T follicular helper cell (primary cell): ENCODE results near the gene LRRC4C.
"Not testable (repeated sequence)": the region's sequence is repeated elsewhere in the genome, so short reads cannot be mapped to it uniquely, and the experiment has no call there.

Experiments used
- DNase-seq: peaks from one replicate; pipeline ENCODE4 v3.0.0-alpha.2; 2020; ENCODE audit warnings: low read depth

The LRRC4C gene

DNA sequence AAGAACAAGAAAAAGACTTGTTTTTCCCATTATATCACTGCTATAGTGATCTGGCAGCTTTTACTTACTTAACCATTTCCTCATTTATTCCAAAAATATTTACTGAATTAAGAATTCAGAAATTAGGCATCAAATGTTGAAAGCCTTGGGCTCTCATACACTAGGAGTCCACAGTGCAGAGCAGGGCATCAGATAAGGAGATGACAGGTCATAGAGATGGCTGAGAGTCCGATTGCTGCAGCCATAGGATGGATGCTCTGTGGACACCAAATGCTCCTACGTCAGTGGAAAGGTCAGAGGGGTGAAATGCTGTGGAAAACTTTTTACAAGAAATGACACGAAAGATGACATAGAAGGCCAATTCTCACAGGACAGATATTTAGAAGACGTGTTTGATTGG lies 771.1 kb downstream of the LRRC4C start:
- DNase-seq = no peak

DNA sequence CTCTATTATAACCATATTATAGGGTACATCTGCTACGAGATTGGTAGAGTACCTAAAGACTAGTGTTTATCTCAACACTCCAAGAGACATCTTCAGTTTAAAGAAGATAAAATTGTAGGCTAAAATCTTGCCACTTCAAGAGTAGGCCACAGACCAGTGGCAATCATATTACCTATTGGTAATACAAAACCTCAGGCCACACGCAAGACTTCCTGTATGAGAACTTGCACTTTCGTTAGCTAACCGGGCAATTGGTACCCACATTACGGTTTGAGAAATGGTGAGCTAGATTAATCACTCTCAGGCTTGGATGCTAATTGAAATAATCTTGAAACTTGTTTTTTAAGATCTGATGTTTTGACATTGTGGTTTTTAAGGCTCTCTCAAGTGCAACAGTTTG lies 772.7 kb downstream of the LRRC4C start:
- no peak for DNase-seq

DNA sequence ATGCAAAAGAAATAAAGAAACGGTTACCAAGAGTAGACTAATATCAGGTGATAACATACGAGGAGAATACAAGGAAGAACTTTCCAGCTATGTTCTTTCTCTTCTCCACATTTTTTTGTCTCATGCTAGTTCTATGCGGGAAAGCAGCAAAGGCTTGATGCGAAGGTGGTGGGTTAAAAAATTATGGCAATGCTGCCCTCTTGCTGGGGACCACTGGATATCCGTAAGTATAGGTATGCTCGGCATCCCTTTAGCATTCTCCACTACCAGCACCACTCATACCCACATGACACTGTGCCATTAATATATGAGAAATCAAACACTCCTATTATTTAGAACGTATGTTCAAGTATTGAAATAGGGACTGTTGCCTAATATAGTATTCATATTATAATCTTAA lies 776.4 kb downstream of the LRRC4C start:
- DNase-seq = no peak

DNA sequence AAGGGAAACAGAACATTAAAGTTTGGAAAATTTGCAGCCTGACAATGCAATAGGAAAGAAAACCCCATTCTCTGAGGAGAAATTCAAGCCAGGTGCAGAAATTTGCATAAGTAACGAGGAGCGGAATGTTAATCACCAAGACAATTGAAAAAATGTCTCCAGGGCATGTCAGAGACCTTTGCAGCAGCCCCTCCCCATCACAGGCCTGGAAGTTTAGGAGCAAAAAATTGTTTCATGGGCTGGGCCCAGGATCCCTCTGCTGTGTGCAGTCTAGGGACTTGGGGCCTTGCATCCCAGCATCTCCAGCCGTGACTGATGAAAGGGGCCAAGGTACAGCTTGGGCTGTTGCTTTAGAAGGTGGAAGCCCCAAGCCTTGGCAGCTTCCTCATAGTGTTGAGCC lies 780.2 kb downstream of the LRRC4C start:
- no peak for DNase-seq

DNA sequence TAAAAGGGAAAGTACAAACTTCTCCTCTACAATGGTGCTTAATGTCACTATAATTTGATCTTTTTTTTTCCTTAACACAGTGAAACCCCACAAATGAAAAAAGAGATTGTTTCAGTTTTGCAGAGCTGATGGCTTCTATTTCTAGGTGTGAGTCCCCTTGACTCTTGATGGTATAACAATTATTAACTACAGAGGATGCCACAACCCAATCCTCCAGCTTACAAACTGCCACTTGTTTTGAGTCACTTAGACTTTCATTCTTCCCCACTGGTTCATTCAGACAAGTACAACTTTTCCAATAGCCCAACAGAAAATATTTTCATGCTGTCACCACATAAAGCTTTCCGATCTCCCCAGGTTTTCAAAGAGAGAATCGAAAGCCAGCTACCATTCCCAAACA lies 812.2 kb downstream of the LRRC4C start:
- no peak for DNase-seq

DNA sequence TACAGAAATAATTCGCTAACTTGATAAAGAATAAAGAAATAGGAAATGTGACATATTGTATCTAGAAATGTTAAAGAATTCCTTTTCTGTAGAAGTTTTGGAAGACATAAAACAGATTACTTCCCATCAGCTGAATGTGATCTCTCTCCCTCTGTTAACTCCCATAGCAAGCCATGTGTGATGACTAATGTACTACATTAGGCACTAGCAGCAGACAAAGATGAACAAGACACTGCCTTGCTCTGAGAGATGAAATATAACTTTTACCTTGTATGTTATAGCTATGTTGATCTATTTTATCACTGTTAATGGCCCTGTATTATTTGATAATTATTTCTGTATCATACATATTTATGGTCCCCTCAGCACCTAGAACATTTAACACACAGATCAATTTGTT lies 817.2 kb downstream of the LRRC4C start:
- no peak for DNase-seq

DNA sequence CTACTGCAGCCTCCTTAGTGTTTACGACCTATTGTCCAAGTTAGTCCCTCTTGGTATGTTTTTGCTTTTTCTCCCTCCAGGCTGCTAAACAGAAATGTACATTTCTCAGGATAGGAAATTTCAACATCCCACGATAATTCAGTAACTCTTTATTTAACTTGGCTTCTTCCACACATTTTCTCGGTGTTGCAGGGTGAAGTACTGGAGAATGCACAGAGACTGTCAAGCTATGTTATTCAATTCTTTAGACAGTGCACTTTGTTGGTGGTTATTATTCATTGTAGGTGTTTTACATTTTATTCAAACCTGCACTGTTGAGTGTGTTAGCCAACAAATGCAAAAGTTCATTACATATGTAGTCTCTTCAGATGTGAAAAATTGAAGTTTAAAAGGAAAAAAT lies 839.8 kb downstream of the LRRC4C start:
- DNase-seq = no peak

DNA sequence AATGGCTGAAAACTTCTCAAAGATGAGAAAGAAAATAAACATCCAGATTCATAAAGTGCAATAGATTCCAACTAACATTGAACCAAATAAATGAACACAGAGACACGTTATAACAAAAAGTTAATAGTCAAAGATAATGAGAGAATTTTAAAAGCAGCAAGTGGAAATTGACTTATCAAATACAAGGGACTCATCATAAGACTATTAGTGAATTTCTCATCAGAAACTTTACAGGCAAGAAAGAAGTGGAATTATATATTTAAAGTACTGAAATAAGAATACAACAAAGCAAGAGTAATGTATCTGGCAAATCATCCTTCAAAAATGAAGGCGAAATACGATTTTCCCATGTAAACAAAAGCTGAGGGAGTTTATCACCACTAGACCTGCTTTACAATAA lies 852.7 kb downstream of the LRRC4C start:
- DNase-seq = no peak

DNA sequence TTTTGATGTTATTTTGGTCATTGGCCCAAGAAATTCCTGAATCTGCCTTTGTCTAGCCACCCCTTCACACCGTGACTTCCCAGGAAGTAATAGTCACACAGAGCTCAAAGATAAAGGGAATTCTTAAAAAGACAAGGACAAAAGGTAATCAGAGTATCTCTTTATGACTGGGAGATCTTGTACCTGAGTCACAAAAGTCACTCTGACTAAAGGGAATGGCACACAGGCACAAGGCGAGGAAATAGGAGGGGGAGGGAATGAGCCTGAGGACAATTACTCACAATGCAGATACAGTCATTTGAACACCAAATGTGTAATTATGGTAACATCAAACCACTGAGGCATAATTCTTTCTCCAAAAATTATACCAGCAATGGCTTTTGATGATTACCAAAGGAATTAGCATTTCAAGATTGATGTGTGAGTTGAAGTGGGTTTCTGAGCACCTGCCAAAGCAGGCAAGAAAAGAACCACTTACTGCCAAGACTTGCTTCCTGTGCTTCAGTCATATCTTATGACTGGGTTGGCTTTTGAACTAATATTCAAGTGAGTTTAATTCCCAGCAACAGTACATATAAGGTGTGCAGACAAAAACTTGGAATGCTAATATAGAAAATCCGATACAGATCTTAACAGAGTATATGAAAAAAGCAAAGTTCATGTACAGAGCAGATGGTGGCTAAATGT lies 856.4 kb downstream of the LRRC4C start:
- no peak for DNase-seq

DNA sequence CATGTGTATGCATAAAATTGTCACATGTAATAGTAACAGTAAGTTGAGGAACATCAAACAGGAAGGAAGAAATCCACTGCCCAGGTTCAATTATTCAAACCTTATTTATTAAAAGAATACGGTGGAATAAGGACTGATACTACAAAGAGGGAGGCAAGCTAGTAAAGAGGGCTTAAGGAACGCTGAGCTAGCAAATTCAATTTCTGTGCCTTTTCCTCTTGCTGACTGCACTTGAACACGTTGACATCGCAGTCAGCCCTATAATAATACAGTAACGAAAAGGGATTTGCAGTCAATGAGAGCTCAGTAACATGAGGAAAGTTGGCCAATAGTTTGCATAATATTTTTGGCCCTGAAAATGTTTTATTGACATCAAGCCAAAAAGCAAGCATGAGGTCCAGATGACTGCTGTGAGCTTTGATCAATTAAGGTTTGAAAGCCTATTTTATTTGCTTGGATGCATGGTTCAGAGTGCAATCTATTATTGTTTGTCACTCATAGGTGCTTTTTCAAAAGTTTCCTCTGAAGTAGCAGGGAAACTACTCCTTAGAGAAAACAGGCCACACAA lies 861.8 kb downstream of the LRRC4C start:
- DNase-seq = no peak

DNA sequence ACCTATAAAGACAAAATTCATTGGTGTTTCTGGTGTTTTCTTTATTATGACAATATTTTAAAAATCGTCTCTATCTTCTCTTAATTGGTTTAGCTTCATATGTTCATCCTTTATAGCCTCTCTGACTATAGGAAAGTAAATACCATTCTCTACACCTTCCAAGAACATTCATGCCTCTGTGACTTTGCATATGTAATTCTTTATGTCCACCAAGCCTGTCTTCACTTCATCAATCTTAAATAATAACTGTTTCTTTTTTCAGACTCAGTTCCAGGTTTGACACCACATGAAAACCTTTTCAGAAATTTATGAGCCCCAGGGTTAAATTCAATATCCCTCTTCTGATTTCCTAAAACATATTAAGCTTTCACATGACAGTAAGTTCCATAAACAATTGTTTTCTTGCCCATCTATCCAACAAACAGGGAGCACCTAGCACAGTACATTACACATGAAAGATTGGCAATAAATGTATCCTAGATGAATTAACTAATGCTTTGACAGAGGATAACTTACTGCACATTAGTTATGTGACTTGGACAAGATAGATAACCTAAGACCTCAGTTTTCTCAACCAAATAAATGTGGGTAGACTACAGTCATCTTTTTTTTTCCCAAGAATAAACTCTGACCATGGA lies 886.1 kb downstream of the LRRC4C start:
- DNase-seq = no peak

DNA sequence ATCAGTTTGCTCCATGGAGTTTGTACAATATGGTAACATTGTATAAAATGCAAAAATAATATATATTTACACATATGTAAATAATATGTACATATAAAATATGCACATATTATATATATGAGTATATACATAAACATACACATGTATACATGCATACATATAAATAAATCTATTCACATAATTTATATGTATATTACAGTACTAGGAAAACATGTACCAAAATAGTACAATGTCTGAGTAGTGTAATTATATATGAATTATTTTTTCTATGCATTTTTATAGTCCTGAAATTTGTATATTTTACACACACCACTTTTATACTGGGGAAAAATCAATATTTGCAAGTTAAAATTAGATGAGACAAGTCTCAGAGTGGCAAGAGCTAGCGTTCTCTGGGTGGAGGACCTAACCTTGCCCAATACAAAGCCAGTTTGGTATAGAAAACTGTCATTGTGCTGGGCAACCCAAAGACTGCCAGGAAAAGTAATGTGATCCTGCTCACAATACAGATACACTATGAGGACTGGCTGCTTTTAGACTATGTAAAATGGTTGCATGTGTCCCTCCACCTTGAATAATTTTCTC lies 889.4 kb downstream of the LRRC4C start:
- no peak for DNase-seq

DNA sequence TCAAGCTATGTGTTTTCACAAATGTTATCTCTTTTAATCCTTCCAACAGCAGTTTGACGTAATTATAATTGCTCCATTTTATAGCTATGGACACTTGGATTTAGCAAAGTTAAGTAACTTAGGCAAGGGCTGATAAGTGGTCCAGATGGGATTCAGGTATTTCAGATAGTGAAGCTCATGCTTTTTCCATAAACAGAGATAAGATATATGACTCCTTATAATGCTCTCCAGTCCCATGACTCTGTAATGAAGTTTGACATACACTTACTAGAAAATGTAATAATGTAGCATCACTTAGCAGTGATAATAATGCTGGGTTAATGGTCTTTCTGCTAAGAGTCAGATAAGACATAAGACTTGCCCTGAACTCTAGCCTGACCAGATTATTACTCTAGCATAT lies 892.1 kb downstream of the LRRC4C start:
- DNase-seq = no peak

DNA sequence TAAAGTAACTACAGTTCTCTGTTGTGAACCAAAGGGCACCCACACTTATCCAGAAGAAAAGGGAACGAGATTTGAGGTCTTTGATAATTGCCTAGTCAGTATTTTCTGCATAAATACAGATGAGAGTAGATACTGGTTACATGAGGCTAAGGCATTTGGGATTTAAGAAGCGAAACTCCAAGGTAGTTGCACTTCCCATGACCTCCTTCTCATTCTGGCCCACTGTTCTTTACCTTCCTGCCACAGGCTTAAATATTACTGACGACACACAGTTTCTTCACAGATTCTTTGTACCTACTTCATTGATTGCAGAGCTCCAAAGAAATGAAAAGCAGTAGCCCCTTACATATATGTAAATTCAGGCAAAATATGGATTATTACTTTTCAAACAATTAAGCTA lies 915.3 kb downstream of the LRRC4C start:
- DNase-seq = no peak

DNA sequence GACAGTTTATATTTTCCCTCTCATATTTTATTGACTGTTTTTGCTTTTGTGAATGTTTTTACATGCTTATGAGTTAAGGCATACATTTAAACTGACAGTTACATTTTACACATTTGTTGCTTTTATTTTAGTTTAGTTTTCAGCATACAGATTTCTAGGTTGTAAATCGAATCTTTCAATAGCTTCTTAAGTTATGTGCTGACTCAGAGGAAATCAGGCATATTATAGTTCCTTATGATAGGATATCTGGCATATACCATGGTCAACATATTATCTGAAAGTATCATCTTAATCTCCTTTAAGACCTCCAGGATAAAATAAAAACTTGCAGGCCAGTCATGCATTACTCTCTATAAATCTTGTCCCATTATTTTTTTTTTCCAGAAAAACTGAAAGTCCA lies 916.6 kb downstream of the LRRC4C start:
- no peak for DNase-seq

DNA sequence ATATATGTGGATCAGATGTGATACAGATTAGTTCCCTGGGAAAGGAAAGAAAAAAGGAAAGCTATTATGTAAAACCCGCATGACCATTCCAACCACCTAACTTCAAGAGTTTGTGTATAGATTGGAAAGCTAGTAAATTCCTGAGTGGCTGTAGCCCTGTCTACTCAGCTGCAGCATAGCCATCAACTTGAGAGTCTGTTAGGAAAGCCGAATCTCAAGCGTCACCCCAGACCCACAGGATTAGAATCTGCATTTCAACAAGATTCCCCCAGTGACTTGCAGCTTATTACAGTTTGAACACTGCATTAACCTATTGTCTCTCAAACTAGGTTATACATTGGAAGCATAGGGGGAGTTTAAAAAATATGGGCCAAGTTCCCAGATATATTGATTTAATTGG lies 921.7 kb downstream of the LRRC4C start:
- DNase-seq = no peak

DNA sequence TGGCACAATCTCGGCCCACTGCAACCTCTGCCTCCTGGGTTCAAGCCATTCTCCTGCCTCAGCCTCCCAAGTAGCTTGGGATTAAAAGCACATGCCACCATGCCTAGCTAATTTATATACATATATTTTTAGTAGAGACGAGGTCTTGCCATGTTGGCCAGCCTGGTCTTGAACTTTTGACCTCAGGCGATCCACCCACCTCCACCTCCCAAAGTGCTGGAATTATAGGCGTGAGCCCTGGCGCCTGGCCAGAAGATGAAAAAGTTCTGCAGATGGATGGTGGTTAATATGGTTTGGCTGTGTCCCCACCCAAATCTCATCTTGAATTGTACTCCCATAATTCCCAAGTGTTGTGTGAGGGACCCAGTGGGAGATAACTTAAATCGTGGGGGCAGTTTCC lies 937.4 kb downstream of the LRRC4C start:
- not testable (repeated sequence) for DNase-seq

DNA sequence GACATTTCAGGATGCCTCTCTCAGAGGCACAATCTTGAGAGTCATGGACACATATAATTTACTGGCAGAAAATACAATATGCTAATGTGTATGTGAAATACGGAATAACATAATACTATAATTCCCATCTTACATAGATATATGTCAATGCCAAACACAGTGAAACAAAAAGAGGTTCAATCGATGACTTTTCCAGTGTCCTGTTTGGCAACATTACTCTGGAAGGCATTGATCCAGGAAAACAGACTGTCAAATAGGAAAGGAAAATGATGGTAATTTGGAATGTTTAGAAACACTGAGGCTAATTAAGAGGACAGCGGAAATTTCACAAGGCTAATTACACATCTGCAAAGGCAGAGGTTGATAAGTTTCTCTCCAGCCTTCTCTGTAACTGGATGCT lies 942.3 kb downstream of the LRRC4C start:
- no peak for DNase-seq

DNA sequence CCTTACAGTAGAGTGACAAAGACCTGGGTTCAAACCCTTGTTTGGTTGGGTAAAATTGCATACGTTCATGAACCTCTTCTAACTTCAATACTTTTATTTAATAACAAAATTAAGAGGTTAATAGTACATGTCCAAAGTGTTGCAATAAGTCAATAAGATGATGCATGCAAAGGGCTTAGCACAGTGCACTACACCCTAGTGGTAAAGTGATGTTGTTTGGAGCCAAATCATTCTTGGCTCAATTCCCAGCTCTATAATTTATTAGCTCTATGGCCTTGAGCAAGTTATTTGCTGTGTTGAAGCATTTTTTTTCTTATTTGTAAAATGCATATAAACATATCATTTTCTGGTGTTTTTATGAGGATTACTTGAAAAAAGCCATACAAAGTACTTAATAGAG lies 945.3 kb downstream of the LRRC4C start:
- DNase-seq = no peak

DNA sequence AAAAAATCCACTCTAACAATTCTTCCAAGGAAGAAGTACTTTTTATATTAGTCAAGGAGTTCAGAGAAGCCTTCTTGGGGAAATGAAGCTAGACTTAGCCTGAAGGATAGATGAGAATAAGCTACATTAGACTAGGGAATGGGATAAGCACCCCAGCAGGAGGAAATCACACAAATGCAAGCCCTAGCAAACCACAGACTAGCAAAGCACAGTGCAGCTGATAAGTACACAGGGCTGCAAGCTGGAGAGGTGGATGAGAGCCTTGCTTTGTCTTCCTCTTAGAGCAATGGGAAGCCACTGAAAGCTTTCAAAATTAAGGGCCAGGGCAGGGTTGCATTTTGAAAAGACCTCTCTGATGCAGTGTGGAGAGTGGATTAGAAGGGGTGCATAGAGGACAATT lies 946.2 kb downstream of the LRRC4C start:
- no peak for DNase-seq

DNA sequence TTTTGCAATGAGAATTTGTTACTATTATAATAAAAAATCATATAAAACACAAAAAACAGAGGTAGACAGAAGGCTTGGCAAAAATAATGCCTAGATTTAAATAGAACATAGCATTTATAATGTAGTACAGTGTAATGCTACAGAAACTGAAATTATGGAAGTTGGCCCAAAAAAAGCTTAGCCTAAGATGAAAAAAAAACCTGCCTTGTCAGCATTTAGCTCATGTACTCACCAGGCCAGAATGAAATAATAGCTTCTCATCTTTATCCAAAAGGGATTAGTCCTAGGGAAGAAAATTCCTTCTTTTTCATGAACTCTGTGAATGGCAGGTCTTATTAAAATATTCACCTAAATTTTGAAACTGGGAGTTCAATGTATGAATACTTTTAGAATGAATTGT lies 951.1 kb downstream of the LRRC4C start:
- no peak for DNase-seq

DNA sequence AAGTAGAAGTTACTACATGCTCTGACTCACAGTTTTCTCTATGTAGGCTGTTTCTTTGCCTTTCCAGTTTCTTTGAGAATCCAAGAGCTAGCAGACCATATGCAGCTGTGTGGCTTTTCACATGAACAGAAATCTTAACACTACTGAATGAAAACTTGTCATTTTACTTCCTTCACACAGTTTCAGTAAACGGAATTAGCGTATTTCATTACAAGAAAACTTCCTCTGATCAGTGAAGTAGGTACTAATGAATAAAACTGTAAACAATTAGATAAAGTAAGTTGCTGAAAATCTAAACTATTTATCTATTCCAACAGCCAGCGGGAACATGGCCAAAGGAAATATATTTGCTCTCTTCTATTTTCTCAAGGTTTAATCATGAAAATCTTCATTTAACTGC lies 953.2 kb downstream of the LRRC4C start:
- no peak for DNase-seq

DNA sequence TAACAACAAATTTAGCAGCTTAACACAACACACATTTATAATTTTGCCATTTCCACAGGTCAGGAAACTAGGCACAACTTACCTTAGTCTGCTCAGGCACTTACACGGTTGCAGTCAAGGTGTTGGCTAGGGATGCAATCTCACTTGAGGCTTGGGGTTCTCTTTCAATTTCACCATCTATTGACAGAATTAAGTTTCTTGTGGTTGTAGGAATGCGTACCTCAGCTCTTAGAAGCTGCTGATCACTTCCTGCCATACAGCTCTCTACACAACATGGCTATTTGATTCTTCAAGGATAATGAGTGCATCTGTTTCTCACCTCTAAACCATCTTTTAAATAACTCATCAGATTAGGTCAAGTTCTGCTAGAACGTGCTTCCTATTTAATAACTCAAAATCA lies 968.1 kb downstream of the LRRC4C start:
- DNase-seq = no peak
